GM18499 (cell line): ENCODE measurements around the gene BRF1.
"Not testable (repeated sequence)": the region's sequence is repeated elsewhere in the genome, so short reads cannot be mapped to it uniquely, and the experiment has no call there.

Source experiments
- ATAC-seq: cut with Tn5 transposase; IDR thresholded peaks from one replicate; pipeline ENCODE4 v1.9.1; 2021; ENCODE audit warnings: moderate number of reproducible peaks; ENCODE audit not compliant: insufficient read depth, unreplicated experiment

The BRF1 gene

GRCh38 chr14:105300542-105301102, at the start of gene BRF1:
Gene BRF1, minus strand, starts transcription at chr14:105301001. Its CDS starts 372 bp downstream, at chr14:105300629.
- peak; percentile 73 for ATAC-seq

- ATAC-seq = no peak
Observed at GRCh38 chr14:105349992-105350391, 49.2 kb upstream of the BRF1 start.

- no peak for ATAC-seq
Observed at GRCh38 chr14:105348945-105349699, 48.3 kb upstream of the BRF1 start.

- no peak for ATAC-seq
Observed at GRCh38 chr14:105348169-105348944, 47.6 kb upstream of the BRF1 start.

GRCh38 chr14:105347587-105347968, 46.8 kb upstream of the BRF1 start:
- no peak for ATAC-seq

- ATAC-seq = no peak
Observed at GRCh38 chr14:105346876-105347586, 46.2 kb upstream of the BRF1 start.

GRCh38 chr14:105346200-105346533, 45.4 kb upstream of the BRF1 start:
- no peak for ATAC-seq

GRCh38 chr14:105343194-105343593, 42.4 kb upstream of the BRF1 start:
- ATAC-seq = no peak

- ATAC-seq = no peak
Observed at GRCh38 chr14:105340821-105341733, 40.3 kb upstream of the BRF1 start.

GRCh38 chr14:105337966-105338741, 37.4 kb upstream of the BRF1 start:
- no peak for ATAC-seq

GRCh38 chr14:105337433-105337832, 36.6 kb upstream of the BRF1 start:
- no peak for ATAC-seq

- ATAC-seq = no peak
Observed at GRCh38 chr14:105336477-105337287, 35.9 kb upstream of the BRF1 start.

- no peak for ATAC-seq
Observed at GRCh38 chr14:105335735-105336476, 35.1 kb upstream of the BRF1 start.

- not testable (repeated sequence) for ATAC-seq
Observed at GRCh38 chr14:105335231-105335542, 34.4 kb upstream of the BRF1 start.

GRCh38 chr14:105334383-105335230, 33.8 kb upstream of the BRF1 start:
- no peak for ATAC-seq

GRCh38 chr14:105333613-105334364, 33.0 kb upstream of the BRF1 start:
- ATAC-seq = no peak
